H9 (cell line): ENCODE results near the gene FAM216A. TPM values are rescaled to one million over a fixed set of nuclear protein-coding genes. Genes with fewer than 3 reads are reported as not detected.

Experiments
- DNase-seq: peaks from one replicate; pipeline ENCODE4 v3.0.0-alpha.2; 2017
- H2AFZ ChIP-seq: one replicate; pipeline ENCODE4 v1.6.1; 2013; ENCODE audit warnings: mild to moderate bottlenecking, low read length, control low read depth, moderate library complexity
- H2AK5ac ChIP-seq: 2 replicates; pipeline ENCODE4 v1.6.1; 2013; ENCODE audit warnings: low read length, control low read depth, mixed read lengths; ENCODE audit not compliant: insufficient read length
- H2BK120ac ChIP-seq: one replicate; pipeline ENCODE4 v1.6.1; 2013; ENCODE audit warnings: low read depth, mild to moderate bottlenecking, low read length, control low read depth, inconsistent platforms; ENCODE audit not compliant: poor library complexity, severe bottlenecking
- H2BK12ac ChIP-seq: 2 replicates; pipeline ENCODE4 v1.6.1; 2013; ENCODE audit warnings: low read length, control low read depth, mixed read lengths, low read depth; ENCODE audit not compliant: insufficient read length
- H2BK15ac ChIP-seq: 2 replicates; pipeline ENCODE4 v1.6.1; 2013; ENCODE audit warnings: low read depth, low read length, control low read depth
- H2BK20ac ChIP-seq: one replicate; pipeline ENCODE4 v1.6.1; 2013; ENCODE audit warnings: low read depth, mild to moderate bottlenecking, low read length, control low read depth, inconsistent platforms; ENCODE audit not compliant: poor library complexity, severe bottlenecking
- H2BK5ac ChIP-seq: 2 replicates; pipeline ENCODE4 v1.6.1; 2013; ENCODE audit warnings: low read length, control low read depth, mixed read lengths; ENCODE audit not compliant: insufficient read length
- H3K14ac ChIP-seq: 2 replicates; pipeline ENCODE4 v1.6.1; 2013; ENCODE audit warnings: low read length, control low read depth; ENCODE audit not compliant: insufficient read depth
- H3K18ac ChIP-seq: 2 replicates; pipeline ENCODE4 v1.6.1; 2013; ENCODE audit warnings: low read depth, mild to moderate bottlenecking, mixed read lengths, low read length, control low read depth; ENCODE audit not compliant: insufficient read length
- H3K23ac ChIP-seq: 2 replicates; pipeline ENCODE4 v1.6.1; 2013; ENCODE audit warnings: low read length, control low read depth, mixed read lengths, low read depth; ENCODE audit not compliant: insufficient read length
- H3K23me2 ChIP-seq: 2 replicates; pipeline ENCODE4 v1.6.1; 2013; ENCODE audit warnings: low read depth, mild to moderate bottlenecking, mixed read lengths, low read length, control low read depth; ENCODE audit not compliant: insufficient read length, poor library complexity, severe bottlenecking
- H3K27ac ChIP-seq: 2 replicates; pipeline ENCODE4 v1.5.1; 2013; ENCODE audit warnings: low read length, control low read depth, mixed read lengths, low read depth; ENCODE audit not compliant: insufficient read length
- H3K27me3 ChIP-seq: 2 replicates; pipeline ENCODE4 v1.6.1; 2013; ENCODE audit warnings: low read length, control low read depth, inconsistent platforms; ENCODE audit not compliant: insufficient read depth
- H3K4ac ChIP-seq: 2 replicates; pipeline ENCODE4 v1.6.1; 2013; ENCODE audit warnings: low read depth, mild to moderate bottlenecking, control low read depth, inconsistent platforms, low read length, moderate library complexity
- H3K4me1 ChIP-seq: 2 replicates; pipeline ENCODE4 v1.6.1; 2013; ENCODE audit warnings: low read length, control low read depth, inconsistent platforms; ENCODE audit not compliant: insufficient read depth
- H3K4me2 ChIP-seq: 2 replicates; pipeline ENCODE4 v1.6.1; 2013; ENCODE audit warnings: low read length, control low read depth, mixed read lengths; ENCODE audit not compliant: insufficient read length, insufficient read depth
- H3K56ac ChIP-seq: 2 replicates; pipeline ENCODE4 v1.6.1; 2013; ENCODE audit warnings: low read depth, mild to moderate bottlenecking, mixed read lengths, low read length, control low read depth; ENCODE audit not compliant: insufficient read length
- H3K79me1 ChIP-seq: 2 replicates; pipeline ENCODE4 v1.6.1; 2013; ENCODE audit warnings: low read depth, mild to moderate bottlenecking, moderate library complexity, low read length, control low read depth, inconsistent platforms; ENCODE audit not compliant: insufficient read depth, poor library complexity, severe bottlenecking
- H3K79me2 ChIP-seq: 2 replicates; pipeline ENCODE4 v1.6.1; 2013; ENCODE audit warnings: low read length, control low read depth, inconsistent platforms; ENCODE audit not compliant: insufficient read depth
- H3K9ac ChIP-seq: 2 replicates; pipeline ENCODE4 v1.6.1; 2013; ENCODE audit warnings: low read length, control low read depth, mixed read lengths; ENCODE audit not compliant: insufficient read length; ENCODE audit errors: extremely low read depth
- H3K9me3 ChIP-seq: one replicate; pipeline ENCODE4 v1.6.1; 2013; ENCODE audit warnings: low read depth, low read length, inconsistent platforms; ENCODE audit not compliant: control insufficient read depth
- H3T11ph ChIP-seq: one replicate; pipeline ENCODE4 v1.6.1; 2013; ENCODE audit warnings: mild to moderate bottlenecking, low read length, control low read depth, inconsistent platforms
- H4K20me1 ChIP-seq: one replicate; pipeline ENCODE4 v1.6.1; 2013; ENCODE audit not compliant: control insufficient read depth, insufficient read length, insufficient read depth
- H4K5ac ChIP-seq: 2 replicates; pipeline ENCODE4 v1.6.1; 2013; ENCODE audit warnings: low read depth, mild to moderate bottlenecking, mixed read lengths, low read length, control low read depth; ENCODE audit not compliant: insufficient read length
- H4K8ac ChIP-seq: replicated peaks from 2 replicates; pipeline ENCODE4 v1.6.1; 2013; ENCODE audit warnings: low read length, control low read depth, mixed read lengths, low read depth; ENCODE audit not compliant: insufficient read length
- H4K91ac ChIP-seq: 2 replicates; pipeline ENCODE4 v1.6.1; 2013; ENCODE audit warnings: low read depth, mild to moderate bottlenecking, moderate library complexity, mixed read lengths, low read length, control low read depth; ENCODE audit not compliant: insufficient read length
- H3K27ac Mint-ChIP-seq, 3 experiments: 2 replicates in 2 of 3; 3 replicates in 1 of 3; pipeline ENCODE4 v1.8.0; 2020 to 2021; ENCODE audit warnings: mixed read lengths in 3 of 3, mild to moderate bottlenecking in 1 of 3, moderate library complexity in 1 of 3
- H3K27me3 Mint-ChIP-seq: 2 replicates; pipeline ENCODE4 v1.8.0; 2021; ENCODE audit warnings: low read depth, mild to moderate bottlenecking, moderate library complexity, mixed read lengths
- H3K36me3 Mint-ChIP-seq, 3 experiments: 2 replicates in 2 of 3; 3 replicates in 1 of 3; pipeline ENCODE4 v1.8.0; 2020 to 2021; ENCODE audit warnings: low read depth in 3 of 3, mixed read lengths in 3 of 3; ENCODE audit not compliant: insufficient read depth in 1 of 3
- H3K4me1 Mint-ChIP-seq, 2 experiments: 2 replicates each; pipeline ENCODE4 v1.8.0; 2020; ENCODE audit warnings: mixed read lengths in 2 of 2
- H3K4me3 Mint-ChIP-seq, 2 experiments: 2 replicates in 1 of 2; 3 replicates in 1 of 2; pipeline ENCODE4 v1.8.0; 2020 to 2021; ENCODE audit warnings: mild to moderate bottlenecking in 2 of 2, mixed read lengths in 2 of 2, moderate library complexity in 1 of 2
- H3K9me3 Mint-ChIP-seq, 2 experiments: 2 replicates in 1 of 2; 3 replicates in 1 of 2; pipeline ENCODE4 v1.8.0; 2020; ENCODE audit warnings: mild to moderate bottlenecking in 2 of 2, mixed read lengths in 2 of 2, moderate library complexity in 1 of 2
- CTCF ChIP-seq: fragments of 200-600 bp; sonication (generic); conservative IDR thresholded peaks from 3 replicates; pipeline ENCODE4 v1.8.0; 2021; ENCODE audit warnings: antibody characterized with exemption, mild to moderate bottlenecking
- WGBS: extraction: QIAGEN DNeasy Blood & Tissue Kit; methylation state at CpG from one replicate; pipeline ENCODE4 v1.1.7; 2013; ENCODE audit warnings: missing lambda C conversion rate, low lambda C conversion rate, mixed read lengths; ENCODE audit not compliant: insufficient read length; ENCODE audit errors: extremely low coverage; 5-methylcytosine and 5-hydroxymethylcytosine counted together
- total RNA-seq: library from RNA; stranded (reverse); gene quantifications from 2 replicates; pipeline ENCODE4 v1.2.1, GENCODE V29; 2021

The FAM216A gene
- total RNA-seq, 1 experiment from 2014 or later = 18.1 TPM

- Mint-ChIP-seq H3K27me3 (peaks cover 17% of the 10 kb centered on the region), H3K4me3 (no peak overlapping the region), H3K27ac (no peak overlapping the region), H3K36me3 (peaks cover 8 to 10% (median 8%) of the 10 kb centered on the region in 3 experiments), H3K4me1 (peaks cover 2 to 4% of the 10 kb centered on the region in 2 experiments; a peak in 2 of 4 replicates), H3K9me3 (peaks cover 10 to 11% of the 10 kb centered on the region in 2 experiments)
- Histone ChIP-seq H3K79me2 (no peaks in the 10 kb centered on the region), H2AK5ac (no peak overlapping the region), H4K5ac (no peak overlapping the region), H3K9ac (no peak overlapping the region), H3K9me3 (no peaks in the 10 kb centered on the region), H3T11ph (no peak overlapping the region), H3K79me1 (no peaks in the 10 kb centered on the region), H3K18ac (no peak overlapping the region), H3K14ac (no peak overlapping the region), H2BK120ac (no peak overlapping the region), H2BK20ac (no peak overlapping the region), H3K4me2 (no peak overlapping the region), H4K91ac (no peak overlapping the region), H2BK5ac (no peak overlapping the region), H4K8ac (no peak overlapping the region), H3K23me2 (no peaks in the 10 kb centered on the region), H4K20me1 (no peaks in the 10 kb centered on the region), H3K4me1 (no peaks in the 10 kb centered on the region), H3K56ac (no peak overlapping the region), H3K4ac (no peak overlapping the region), H3K27me3 (peaks cover 5% of the 10 kb centered on the region; the same call in 1 of the 2 replicates), H3K27ac (no peak overlapping the region), H2AFZ (no peak overlapping the region), H3K23ac (no peak overlapping the region), H2BK15ac (no peak overlapping the region), H2BK12ac (no peak overlapping the region)
- TF ChIP-seq CTCF = no peak
- no CpG with 5 or more reads among the region's 3 CpGs for WGBS
- DNase-seq = no peak
Observed at GRCh38 chr12:110505332-110505731, 36.7 kb downstream of the FAM216A start.
